HG03139 (cell line): ENCODE measurements around the gene NAV2.

ENCODE experiments used
- ATAC-seq: cut with Tn5 transposase; IDR thresholded peaks from one replicate; pipeline ENCODE4 v1.9.1; 2021; ENCODE audit not compliant: unreplicated experiment

NAV2 gene

GRCh38 chr11:20047769-20048154 lies 335.1 kb downstream of the NAV2 start:
- ATAC-seq: no peak

GRCh38 chr11:20048246-20048645 lies 335.6 kb downstream of the NAV2 start:
- no peak for ATAC-seq

GRCh38 chr11:20048707-20049106 lies 336.1 kb downstream of the NAV2 start:
- ATAC-seq: no peak

GRCh38 chr11:20049231-20049630 lies 336.6 kb downstream of the NAV2 start:
- ATAC-seq: no peak

GRCh38 chr11:20050048-20050447 lies 337.4 kb downstream of the NAV2 start:
- no peak for ATAC-seq

- ATAC-seq: no peak
Measured at GRCh38 chr11:20050551-20051333, 338.1 kb downstream of the NAV2 start.

- ATAC-seq: no peak
Measured at GRCh38 chr11:20051469-20052399, 339.1 kb downstream of the NAV2 start.

GRCh38 chr11:20053572-20053971 lies 340.9 kb downstream of the NAV2 start:
- no peak for ATAC-seq

GRCh38 chr11:20054584-20054983 lies 341.9 kb downstream of the NAV2 start:
- ATAC-seq: no peak

GRCh38 chr11:20055312-20055711 lies 342.7 kb downstream of the NAV2 start:
- no peak for ATAC-seq

- no peak for ATAC-seq
Measured at GRCh38 chr11:20056109-20056949, 343.7 kb downstream of the NAV2 start.

GRCh38 chr11:20056950-20057943 lies 344.6 kb downstream of the NAV2 start:
- no peak for ATAC-seq

- ATAC-seq: no peak
Measured at GRCh38 chr11:20058749-20059458, 346.3 kb downstream of the NAV2 start.

- ATAC-seq: no peak
Measured at GRCh38 chr11:20059587-20060021, 347.0 kb downstream of the NAV2 start.

GRCh38 chr11:20060181-20060580 lies 347.5 kb downstream of the NAV2 start:
- no peak for ATAC-seq

GRCh38 chr11:20060647-20061205 lies 348.1 kb downstream of the NAV2 start:
- ATAC-seq: no peak

- ATAC-seq: no peak
Measured at GRCh38 chr11:20061776-20062175, 349.1 kb downstream of the NAV2 start.

- ATAC-seq: no peak
Measured at GRCh38 chr11:20064961-20065405, 352.3 kb downstream of the NAV2 start.

GRCh38 chr11:20065406-20065805 lies 352.8 kb downstream of the NAV2 start:
- no peak for ATAC-seq
